ENCODE measurements around the gene CPT1B.

The CPT1B gene

GRCh38 chr22:50621356-50621880 lies 43.2 kb upstream of the CPT1B start (continued):
- no peak for TF ChIP-seq ZNF280D (tag by site-specific recombination; IDR thresholded peaks at IDR 0.05)
- TF ChIP-seq ZBTB26 (tag by site-specific recombination; optimal IDR thresholded peaks at IDR 0.05), result no peak
- no peak for TF ChIP-seq ZNF521 (tag by site-specific recombination; IDR thresholded peaks at IDR 0.05)
- peak; percentile 27; the same call in 1 of the 2 replicates for TF ChIP-seq ZFHX2 (tag by site-specific recombination; conservative IDR thresholded peaks at IDR 0.05)
- TF ChIP-seq ZNF404 (tag by site-specific recombination; IDR thresholded peaks at IDR 0.05), result no peak
- 0 out of 2 replicates have a peak, but pooled peaks have one; percentile 6 for TF ChIP-seq SP2 (tag by site-specific recombination; IDR thresholded peaks at IDR 0.05)
- TF ChIP-seq ZBTB17 (tag by site-specific recombination; IDR thresholded peaks at IDR 0.05), result peak; percentile 43
- TF ChIP-seq ZNF629 (tag by site-specific recombination; IDR thresholded peaks at IDR 0.05), result peak; percentile 86; the same call in 1 of the 2 replicates
- peak; percentile 79 for TF ChIP-seq ZBTB48 (tag by site-specific recombination; IDR thresholded peaks at IDR 0.05)
- no peak for TF ChIP-seq ZNF23 (tag by site-specific recombination; IDR thresholded peaks at IDR 0.05; ENCODE audit: borderline replicate concordance)
- TF ChIP-seq KLF7 (tag by site-specific recombination; IDR thresholded peaks at IDR 0.05; ENCODE audit: borderline replicate concordance), result no peak
- peak; percentile 47; the same call in 1 of the 2 replicates for TF ChIP-seq TSHZ1 (tag by site-specific recombination; IDR thresholded peaks at IDR 0.05; ENCODE audit: borderline replicate concordance)
- TF ChIP-seq IKZF3 (tag by site-specific recombination; IDR thresholded peaks at IDR 0.05), result no peak
- no peak for TF ChIP-seq INSM2 (tag by site-specific recombination; IDR thresholded peaks at IDR 0.05)
- no peak for TF ChIP-seq TRIM28 (IDR thresholded peaks at IDR 0.05; ENCODE audit: borderline replicate concordance, low read length)
- TF ChIP-seq ZNF350 (tag by site-specific recombination; IDR thresholded peaks at IDR 0.05), result no peak
- TF ChIP-seq ZNF660 (tag by site-specific recombination; IDR thresholded peaks at IDR 0.05), result no peak
- TF ChIP-seq OVOL3 (tag by site-specific recombination; IDR thresholded peaks at IDR 0.05), result no peak
- peak; percentile 71; the same call in 1 of the 2 replicates for TF ChIP-seq ZBTB20 (tag by site-specific recombination; IDR thresholded peaks at IDR 0.05)
- TF ChIP-seq ZNF184 (tag by site-specific recombination; IDR thresholded peaks at IDR 0.05), result no peak
- no peak for TF ChIP-seq GLI2 (tag by site-specific recombination; IDR thresholded peaks at IDR 0.05; ENCODE audit: borderline replicate concordance, low read depth)
- TF ChIP-seq SALL2 (tag by site-specific recombination; IDR thresholded peaks at IDR 0.05; ENCODE audit: borderline replicate concordance), result no peak
- 0 out of 2 replicates have a peak, but pooled peaks have one; percentile 8 for TF ChIP-seq EGR2 (tag by site-specific recombination; IDR thresholded peaks at IDR 0.05; ENCODE audit: low read depth)
- no peak for TF ChIP-seq ZNF140 (tag by site-specific recombination; IDR thresholded peaks at IDR 0.05)
- TF ChIP-seq ZNF19 (tag by site-specific recombination; IDR thresholded peaks at IDR 0.05; ENCODE audit: low read depth), result no peak
- TF ChIP-seq ATF2 (tag by site-specific recombination; IDR thresholded peaks at IDR 0.05; ENCODE audit: low read depth), result peak; percentile 98
- no peak for TF ChIP-seq ZSCAN30 (tag by site-specific recombination; IDR thresholded peaks at IDR 0.05)
- no peak for TF ChIP-seq HOXA7 (CRISPR knock-in tag; IDR thresholded peaks at IDR 0.05; ENCODE audit: borderline replicate concordance)
